ENCODE results near the gene PDYN.

The PDYN gene

DNA sequence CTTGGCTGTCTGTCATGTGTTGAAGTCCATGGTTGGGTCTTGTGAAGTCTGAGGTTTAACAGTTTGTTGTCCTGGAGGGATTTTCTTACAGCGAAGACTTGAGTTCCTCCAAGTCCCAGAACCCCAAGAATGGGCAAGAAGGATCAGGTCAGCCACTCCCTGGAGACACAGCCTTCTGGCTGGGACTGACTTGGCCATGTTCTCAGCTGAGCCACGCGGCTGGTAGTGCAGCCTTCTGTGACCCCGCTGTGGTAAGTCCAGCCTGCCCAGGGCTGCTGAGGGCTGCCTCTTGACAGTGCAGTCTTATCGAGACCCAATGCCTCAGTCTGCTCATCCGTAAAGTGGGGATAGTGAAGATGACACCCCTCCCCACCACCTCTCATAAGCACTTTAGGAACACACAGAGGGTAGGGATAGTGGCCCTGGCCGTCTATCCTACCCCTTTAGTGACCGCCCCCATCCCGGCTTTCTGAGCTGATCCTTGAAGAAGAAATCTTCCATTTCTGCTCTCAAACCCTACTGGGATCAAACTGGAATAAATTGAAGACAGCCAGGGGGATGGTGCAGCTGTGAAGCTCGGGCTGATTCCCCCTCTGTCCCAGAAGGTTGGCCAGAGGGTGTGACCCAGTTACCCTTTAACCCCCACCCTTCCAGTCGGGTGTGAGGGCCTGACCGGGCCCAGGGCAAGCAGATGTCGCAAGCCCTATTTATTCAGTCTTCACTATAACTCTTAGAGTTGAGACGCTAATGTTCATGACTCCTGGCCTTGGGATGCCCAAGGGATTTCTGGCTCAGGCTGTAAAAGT is 55.2 kb downstream of the PDYN start:
- Histone ChIP-seq H3K4me1 (ENCODE audit: control insufficient read depth, low read length) (no peaks in the 10 kb centered on the region), H3K9me3 (ENCODE audit: control insufficient read depth, insufficient read depth, low read length) (no peaks in the 10 kb centered on the region), H3K4me2 (ENCODE audit: low read length) (no peak overlapping the region), H3K27ac (ENCODE audit: low read depth, low read length) (no peak overlapping the region), H3K4me3 (ENCODE audit: low read length) (no peak overlapping the region), H3K27me3 (ENCODE audit: control insufficient read depth, low read length) (peaks cover 4% of the 10 kb centered on the region; the same call in 1 of the 2 replicates), H3F3A (ENCODE audit: control insufficient read depth, insufficient read depth) (no peaks in the 10 kb centered on the region), H3K9me2 (replicated peaks; ENCODE audit: control insufficient read depth, low read length) (no peaks in the 10 kb centered on the region), H3K36me3 (ENCODE audit: control insufficient read depth, low read length) (no peaks in the 10 kb centered on the region), H3K79me2 (ENCODE audit: control insufficient read depth, low read length) (no peaks in the 10 kb centered on the region), H4K20me1 (ENCODE audit: control insufficient read depth, insufficient read depth, low read depth, low read length) (no peaks in the 10 kb centered on the region)
- TF ChIP-seq CTCF (IDR thresholded peaks at IDR 0.05; ENCODE audit: low read depth, low read length, poor library complexity, severe bottlenecking) (no peak), EZH2phosphoT487 (IDR thresholded peaks at IDR 0.05; ENCODE audit: borderline replicate concordance, low read length) (no peak)

- TF ChIP-seq CTCF (IDR thresholded peaks at IDR 0.05; ENCODE audit: low read depth, low read length, poor library complexity, severe bottlenecking): no peak
- no peak for TF ChIP-seq EZH2phosphoT487 (IDR thresholded peaks at IDR 0.05; ENCODE audit: borderline replicate concordance, low read length)
- H3K4me1 ChIP-seq (ENCODE audit: control insufficient read depth, low read length): no peaks in the 10 kb centered on the region
- H3K4me2 ChIP-seq (ENCODE audit: low read length): no peak overlapping the region
Measured at GRCh38 chr20:1937316-1937976, 56.4 kb downstream of the PDYN start.

DNA sequence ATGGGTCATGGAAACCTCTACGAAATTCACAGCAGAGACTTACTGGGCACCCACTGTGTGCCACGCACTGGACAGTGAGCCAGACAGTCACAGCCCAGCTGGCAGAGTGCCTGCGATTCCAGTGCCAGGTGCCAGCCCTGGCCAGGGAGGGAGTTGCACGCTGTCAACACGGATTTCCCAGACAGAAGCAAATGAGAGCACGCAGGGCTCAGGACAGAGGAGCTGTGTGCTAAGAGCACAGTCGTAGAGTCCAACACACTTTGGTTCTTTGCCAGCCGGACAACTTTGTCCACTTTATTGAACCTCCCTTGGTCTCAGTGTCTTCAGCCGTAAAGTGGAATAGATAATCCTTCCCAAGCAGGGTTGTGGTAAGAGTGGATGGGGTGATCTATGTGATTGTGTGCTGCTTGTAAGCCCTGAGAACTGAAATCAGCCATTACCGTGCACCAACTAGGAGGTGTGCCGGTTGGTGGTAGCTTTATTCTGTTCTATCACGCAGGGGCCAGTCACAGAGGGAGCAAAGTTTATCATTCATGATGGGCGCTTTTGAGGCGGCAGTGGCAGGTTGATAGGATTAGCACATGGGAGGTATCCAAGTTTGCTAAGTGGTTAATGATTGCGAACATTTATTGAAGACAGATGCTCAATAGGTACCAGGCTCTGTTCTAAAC is 58.0 kb downstream of the PDYN start:
- TF ChIP-seq CTCF (IDR thresholded peaks at IDR 0.05; ENCODE audit: low read depth, low read length, poor library complexity, severe bottlenecking) (no peak), EZH2phosphoT487 (IDR thresholded peaks at IDR 0.05; ENCODE audit: borderline replicate concordance, low read length) (no peak)
- H3K4me3 ChIP-seq (ENCODE audit: low read length): no peak overlapping the region
- H4K20me1 ChIP-seq (ENCODE audit: control insufficient read depth, insufficient read depth, low read depth, low read length): 0 out of 2 replicates have a peak, but pooled peaks cover 3% of the 10 kb centered on the region
- no peak overlapping the region for H3K4me2 ChIP-seq (ENCODE audit: low read length)
- no peaks in the 10 kb centered on the region for H3K79me2 ChIP-seq (ENCODE audit: control insufficient read depth, low read length)
- H3K27me3 ChIP-seq (ENCODE audit: control insufficient read depth, low read length): peaks cover 2% of the 10 kb centered on the region
- no peaks in the 10 kb centered on the region for H3K36me3 ChIP-seq (ENCODE audit: control insufficient read depth, low read length)
- no peak overlapping the region for H3K27ac ChIP-seq (ENCODE audit: low read depth, low read length)
- no peaks in the 10 kb centered on the region for H3K4me1 ChIP-seq (ENCODE audit: control insufficient read depth, low read length)
- no peaks in the 10 kb centered on the region for H3K9me3 ChIP-seq (ENCODE audit: control insufficient read depth, insufficient read depth, low read length)
- H3F3A ChIP-seq (ENCODE audit: control insufficient read depth, insufficient read depth): no peaks in the 10 kb centered on the region
- no peaks in the 10 kb centered on the region for H3K9me2 ChIP-seq (replicated peaks; ENCODE audit: control insufficient read depth, low read length)

More at GRCh38 chr20:1937316-1937976, 56.4 kb downstream of the PDYN start:
- no peaks in the 10 kb centered on the region for H3K79me2 ChIP-seq (ENCODE audit: control insufficient read depth, low read length)
- H3K36me3 ChIP-seq (ENCODE audit: control insufficient read depth, low read length): no peaks in the 10 kb centered on the region
- H3K27ac ChIP-seq (ENCODE audit: low read depth, low read length): no peak overlapping the region
- no peaks in the 10 kb centered on the region for H3K9me3 ChIP-seq (ENCODE audit: control insufficient read depth, insufficient read depth, low read length)
- H3K4me3 ChIP-seq (ENCODE audit: low read length): no peak overlapping the region
- no peaks in the 10 kb centered on the region for H3K9me2 ChIP-seq (replicated peaks; ENCODE audit: control insufficient read depth, low read length)
- 0 out of 2 replicates have a peak, but pooled peaks cover 3% of the 10 kb centered on the region for H4K20me1 ChIP-seq (ENCODE audit: control insufficient read depth, insufficient read depth, low read depth, low read length)
- H3F3A ChIP-seq (ENCODE audit: control insufficient read depth, insufficient read depth): no peaks in the 10 kb centered on the region
- H3K27me3 ChIP-seq (ENCODE audit: control insufficient read depth, low read length): peaks cover 2% of the 10 kb centered on the region
